ENCODE measurements around the gene PKMYT1. TPM values are rescaled to one million over a fixed set of nuclear protein-coding genes. Genes with fewer than 3 reads are reported as not detected.

The PKMYT1 gene
- total and polyA plus RNA-seq, 3 donors from 2014 or later: 76.4 to 146 (median 119) TPM

- no peak for TF ChIP-seq POLR2A (IDR thresholded peaks at IDR 0.05)
- TF ChIP-seq, protein P1, sequence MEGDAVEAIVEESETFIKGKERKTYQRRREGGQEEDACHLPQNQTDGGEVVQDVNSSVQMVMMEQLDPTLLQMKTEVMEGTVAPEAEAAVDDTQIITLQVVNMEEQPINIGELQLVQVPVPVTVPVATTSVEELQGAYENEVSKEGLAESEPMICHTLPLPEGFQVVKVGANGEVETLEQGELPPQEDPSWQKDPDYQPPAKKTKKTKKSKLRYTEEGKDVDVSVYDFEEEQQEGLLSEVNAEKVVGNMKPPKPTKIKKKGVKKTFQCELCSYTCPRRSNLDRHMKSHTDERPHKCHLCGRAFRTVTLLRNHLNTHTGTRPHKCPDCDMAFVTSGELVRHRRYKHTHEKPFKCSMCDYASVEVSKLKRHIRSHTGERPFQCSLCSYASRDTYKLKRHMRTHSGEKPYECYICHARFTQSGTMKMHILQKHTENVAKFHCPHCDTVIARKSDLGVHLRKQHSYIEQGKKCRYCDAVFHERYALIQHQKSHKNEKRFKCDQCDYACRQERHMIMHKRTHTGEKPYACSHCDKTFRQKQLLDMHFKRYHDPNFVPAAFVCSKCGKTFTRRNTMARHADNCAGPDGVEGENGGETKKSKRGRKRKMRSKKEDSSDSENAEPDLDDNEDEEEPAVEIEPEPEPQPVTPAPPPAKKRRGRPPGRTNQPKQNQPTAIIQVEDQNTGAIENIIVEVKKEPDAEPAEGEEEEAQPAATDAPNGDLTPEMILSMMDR (IDR thresholded peaks at IDR 0.05): no peak
- DNase-seq: no peak
- Histone ChIP-seq H3K27ac (no peak overlapping the region), H3K27me3 (no peaks in the 10 kb centered on the region), H3K9me3 (no peaks in the 10 kb centered on the region), H3K4me3 (no peak overlapping the region), H3K4me1 (no peaks in the 10 kb centered on the region), H3K36me3 (ENCODE audit: low read depth, missing control alignments) (no peaks in the 10 kb centered on the region)
- WGBS, 2 donors: 91% methylated on average over 7 to 8 of the region's 8 CpGs
- intact Hi-C loops (cut with DNase I; ENCODE audit: low total_unique reads): no loop called here
These were observed 30.3 kb upstream of the PKMYT1 start for GRCh38 chr16:3010510-3010909.

- no peak for DNase-seq
- WGBS, 2 donors: 58 to 72% methylated on average over 15 to 21 of the region's 21 CpGs
- Histone ChIP-seq H3K27me3 (no peaks in the 10 kb centered on the region), H3K9me3 (no peaks in the 10 kb centered on the region), H3K36me3 (ENCODE audit: low read depth, missing control alignments) (no peaks in the 10 kb centered on the region), H3K4me1 (peaks cover 3% of the 10 kb centered on the region), H3K27ac (no peak overlapping the region), H3K4me3 (no peak overlapping the region)
- intact Hi-C loops (cut with DNase I; ENCODE audit: low total_unique reads): no loop called here
- TF ChIP-seq, protein P1 (IDR thresholded peaks at IDR 0.05): no peak
- TF ChIP-seq POLR2A (IDR thresholded peaks at IDR 0.05): no peak
These were observed 29.5 kb upstream of the PKMYT1 start for GRCh38 chr16:3009568-3010390.

GRCh38 chr16:3008690-3009037 lies 28.4 kb upstream of the PKMYT1 start:
- no peaks in the 10 kb centered on the region for H3K27me3 ChIP-seq
- intact Hi-C loops (cut with DNase I; ENCODE audit: low total_unique reads): no loop called here
- TF ChIP-seq, protein P1 (IDR thresholded peaks at IDR 0.05): no peak
- no peak for TF ChIP-seq POLR2A (IDR thresholded peaks at IDR 0.05)
- no peak overlapping the region for H3K27ac ChIP-seq
- DNase-seq: no peak
- H3K9me3 ChIP-seq: no peaks in the 10 kb centered on the region
- no peaks in the 10 kb centered on the region for H3K36me3 ChIP-seq (ENCODE audit: low read depth, missing control alignments)
- H3K4me1 ChIP-seq: peaks cover 4% of the 10 kb centered on the region
- no peak overlapping the region for H3K4me3 ChIP-seq
- 57 to 59% methylated on average over 4 of the region's 4 CpGs for WGBS, 2 donors

DNA sequence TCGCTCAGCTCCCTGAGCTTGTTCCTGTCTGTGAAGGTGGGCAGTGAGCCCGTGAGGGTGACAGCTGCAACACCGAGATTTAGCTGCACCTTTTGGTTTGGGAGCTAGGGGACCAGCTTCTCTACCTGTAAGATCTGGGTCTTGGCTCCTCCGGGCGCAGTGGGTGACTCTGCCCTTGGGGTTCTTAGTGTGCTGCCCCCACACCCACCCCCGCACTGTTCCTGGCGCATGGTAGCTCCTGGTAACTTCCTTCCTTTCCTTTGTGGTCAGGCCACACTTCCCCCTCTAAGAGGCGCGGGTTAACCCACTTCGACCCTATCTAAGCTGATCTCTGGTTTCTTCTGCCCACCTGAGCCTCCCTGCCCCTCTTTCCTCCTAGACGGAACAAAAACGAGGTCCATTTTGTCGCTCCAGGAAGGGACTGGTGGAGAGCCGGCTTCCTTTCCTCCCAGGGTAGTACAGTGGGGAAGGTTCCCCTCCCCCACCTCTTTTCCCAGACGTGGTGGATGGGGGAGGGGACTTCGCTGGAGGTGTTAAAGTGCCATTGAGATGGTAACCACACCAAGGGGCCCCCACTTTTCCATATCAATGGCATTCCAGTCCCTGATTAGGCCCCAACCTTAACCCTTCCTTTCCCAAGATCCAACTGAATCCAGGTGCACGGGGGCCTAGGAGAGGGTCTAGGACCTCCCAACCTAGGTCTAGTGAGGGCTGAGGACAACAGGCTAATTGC lies 27.9 kb upstream of the PKMYT1 start:
- intact Hi-C loops (cut with DNase I; ENCODE audit: low total_unique reads): no loop called here
- no peak overlapping the region for H3K4me3 ChIP-seq

More for the DNA sequence above, 27.9 kb upstream of the PKMYT1 start:
- peaks cover 4% of the 10 kb centered on the region for H3K4me1 ChIP-seq
- DNase-seq: no peak
- no peak for TF ChIP-seq POLR2A (IDR thresholded peaks at IDR 0.05)
- TF ChIP-seq, protein P1 (IDR thresholded peaks at IDR 0.05): no peak
- no peaks in the 10 kb centered on the region for H3K36me3 ChIP-seq (ENCODE audit: low read depth, missing control alignments)
- no peaks in the 10 kb centered on the region for H3K9me3 ChIP-seq
- H3K27ac ChIP-seq: no peak overlapping the region
- no peaks in the 10 kb centered on the region for H3K27me3 ChIP-seq
- 43 to 55% methylated on average over 14 to 17 of the region's 17 CpGs for WGBS, 2 donors

Data from testis (tissue), 3 donors.